Non-pigmented ciliary epithelial cell (primary cell): ENCODE measurements around the gene SRD5A2.
"Not testable (repeated sequence)": the region's sequence is repeated elsewhere in the genome, so short reads cannot be mapped to it uniquely, and the experiment has no call there.

Source experiments
- DNase-seq: peaks from one replicate; pipeline ENCODE4 v3.0.0-alpha.2; 2010; ENCODE audit warnings: low read depth

SRD5A2 gene

DNA sequence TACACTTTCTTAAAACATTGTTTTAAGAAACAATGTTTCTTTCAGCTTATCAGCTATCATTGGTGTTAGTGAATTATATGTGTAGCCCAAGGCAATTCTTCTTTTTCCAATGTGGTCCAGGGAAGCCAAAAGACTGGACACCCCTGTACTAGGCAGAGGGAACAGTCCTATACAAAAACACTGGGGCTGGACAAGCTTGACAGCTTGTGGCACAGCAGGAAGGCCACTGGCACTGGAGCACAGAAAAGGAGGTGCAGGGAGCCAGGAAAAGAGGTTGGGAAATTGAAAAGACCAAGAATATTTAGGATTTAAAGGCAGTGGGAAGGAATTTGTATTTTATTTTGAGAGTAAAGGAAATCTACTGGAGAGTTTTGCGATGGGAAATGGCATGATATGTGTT is 47.7 kb downstream of the SRD5A2 start:
- no peak for DNase-seq

DNA sequence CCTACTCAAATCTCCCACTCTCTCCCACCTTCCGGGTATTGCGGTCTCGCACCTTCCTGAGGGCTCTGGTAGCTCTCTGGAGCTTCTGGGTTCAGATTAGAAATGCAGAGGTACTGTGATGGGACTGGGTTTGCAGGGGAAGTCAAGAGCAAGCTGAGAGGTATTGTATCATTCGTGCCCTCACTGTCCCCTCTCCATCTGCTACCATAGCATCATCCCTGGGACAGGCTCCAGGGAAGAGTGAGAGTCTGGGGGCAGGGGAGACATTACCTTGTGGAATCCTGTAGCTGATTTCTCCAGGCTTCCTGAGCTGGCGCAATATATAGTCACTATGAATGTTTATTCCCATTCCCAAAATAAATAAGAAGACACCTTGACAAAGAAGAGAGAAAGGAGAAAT is 49.6 kb downstream of the SRD5A2 start:
- DNase-seq: no peak

DNA sequence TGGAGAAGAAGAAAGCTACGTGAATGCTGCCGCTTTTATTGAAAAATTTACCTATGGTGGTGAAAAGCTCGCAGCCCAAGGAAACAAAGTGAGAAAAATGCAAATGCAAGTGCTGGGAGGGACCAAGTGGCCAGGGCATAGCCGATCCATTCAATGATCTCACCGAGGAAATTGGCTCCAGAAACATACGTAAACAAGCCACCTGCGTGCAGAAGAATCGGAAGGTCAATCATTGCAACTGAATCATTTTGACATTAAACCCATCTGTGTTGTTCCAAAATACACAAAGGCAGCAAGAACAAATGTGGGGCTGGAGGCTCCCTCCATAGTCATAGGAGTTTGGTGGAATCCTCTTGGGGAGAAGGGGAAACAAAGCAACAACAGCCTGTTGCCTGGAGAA is 51.5 kb downstream of the SRD5A2 start:
- DNase-seq: no peak

DNA sequence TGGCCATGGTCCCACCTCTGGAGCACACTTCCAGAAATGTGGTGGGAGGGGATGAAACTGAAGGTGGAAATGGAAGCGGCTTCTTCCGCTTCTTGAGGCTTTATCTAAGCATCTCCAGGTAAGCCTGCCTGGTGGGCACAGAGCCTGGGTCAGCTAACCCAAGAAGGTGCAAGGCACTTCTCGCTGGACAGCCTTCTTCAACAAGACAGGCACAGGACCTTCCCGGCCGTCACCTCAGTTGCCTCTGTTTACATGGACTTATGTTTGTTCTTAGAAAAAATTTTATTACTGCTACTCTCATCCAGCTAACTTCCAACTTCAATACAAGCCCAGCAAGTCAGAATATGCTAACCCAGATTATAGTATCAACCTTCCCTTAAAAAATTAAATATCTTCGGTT is 51.9 kb downstream of the SRD5A2 start:
- DNase-seq: no peak

DNA sequence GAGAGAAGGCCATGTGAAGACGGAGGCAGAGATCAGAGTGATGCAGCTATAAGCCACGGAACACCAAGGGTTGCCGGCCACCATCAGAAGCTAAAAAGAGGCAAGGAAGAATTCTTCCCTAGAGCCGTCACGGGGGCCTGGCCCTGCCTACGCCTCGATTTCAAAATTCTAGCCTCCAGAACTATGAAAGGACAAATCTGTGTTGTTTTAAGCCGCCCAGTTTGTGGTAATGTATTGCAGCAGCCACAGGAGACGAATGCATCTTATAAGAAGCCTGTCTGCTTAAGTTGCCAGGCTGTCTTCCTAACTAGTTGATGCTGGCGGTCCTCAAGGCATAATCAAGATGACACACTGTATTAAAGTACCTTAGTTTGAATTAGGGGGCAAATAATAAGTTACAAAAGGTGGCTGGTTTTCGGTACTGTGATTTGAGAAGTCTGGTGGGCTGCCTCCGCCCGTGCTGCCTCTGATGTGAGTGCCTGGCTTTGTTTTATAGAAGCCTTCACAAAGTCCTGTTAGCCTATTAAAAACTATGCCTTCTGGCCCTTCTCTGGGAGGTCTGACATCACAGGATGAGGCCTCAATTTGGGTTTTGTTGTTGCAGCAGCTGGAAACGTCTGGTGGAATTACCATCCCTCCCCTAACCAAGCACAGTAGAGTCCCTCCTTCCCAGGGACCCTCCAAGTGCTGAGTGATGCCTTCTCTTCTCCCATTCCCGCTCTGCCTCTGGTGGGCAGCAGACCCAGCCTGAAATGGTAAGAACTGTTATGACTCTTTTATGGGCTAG is 53.6 kb downstream of the SRD5A2 start:
- DNase-seq: no peak

DNA sequence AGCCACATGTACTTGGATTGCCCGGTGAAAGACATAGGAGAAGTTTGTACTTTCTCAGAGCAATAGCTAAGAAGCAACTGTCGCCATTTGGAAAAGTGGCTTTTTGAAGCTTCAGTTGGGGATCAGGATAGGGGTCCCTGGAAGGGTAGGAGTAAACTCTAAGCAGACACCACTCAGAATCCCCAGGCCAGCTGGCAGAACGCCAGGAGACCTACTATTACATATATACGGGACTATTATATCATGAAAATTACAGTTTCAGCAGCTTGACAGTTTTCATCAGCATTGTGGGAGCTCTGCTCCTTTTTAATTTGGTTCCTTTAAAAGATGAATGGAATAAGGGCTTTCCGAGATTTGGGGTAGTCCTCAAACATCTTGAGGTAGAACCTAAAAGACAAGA is 54.9 kb downstream of the SRD5A2 start:
- no peak for DNase-seq

DNA sequence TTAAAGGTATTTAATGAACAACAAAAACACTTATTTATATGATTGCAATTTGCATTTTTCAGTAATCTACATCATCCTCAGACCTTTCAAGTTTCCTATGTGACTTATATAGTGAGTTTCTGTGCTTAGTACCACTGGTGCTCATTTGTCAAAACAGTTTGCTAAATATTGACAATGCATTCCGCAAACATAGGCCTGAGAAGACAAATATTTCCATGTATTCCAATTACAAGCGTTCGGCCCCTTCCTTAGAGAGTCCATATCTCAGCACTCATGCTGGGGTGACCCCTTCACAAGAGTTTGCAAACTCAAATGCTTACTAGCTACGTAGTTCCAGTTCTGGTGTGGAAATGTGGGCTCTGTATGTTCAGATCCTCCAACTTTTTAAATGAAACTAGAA is 56.1 kb downstream of the SRD5A2 start:
- DNase-seq: no peak

DNA sequence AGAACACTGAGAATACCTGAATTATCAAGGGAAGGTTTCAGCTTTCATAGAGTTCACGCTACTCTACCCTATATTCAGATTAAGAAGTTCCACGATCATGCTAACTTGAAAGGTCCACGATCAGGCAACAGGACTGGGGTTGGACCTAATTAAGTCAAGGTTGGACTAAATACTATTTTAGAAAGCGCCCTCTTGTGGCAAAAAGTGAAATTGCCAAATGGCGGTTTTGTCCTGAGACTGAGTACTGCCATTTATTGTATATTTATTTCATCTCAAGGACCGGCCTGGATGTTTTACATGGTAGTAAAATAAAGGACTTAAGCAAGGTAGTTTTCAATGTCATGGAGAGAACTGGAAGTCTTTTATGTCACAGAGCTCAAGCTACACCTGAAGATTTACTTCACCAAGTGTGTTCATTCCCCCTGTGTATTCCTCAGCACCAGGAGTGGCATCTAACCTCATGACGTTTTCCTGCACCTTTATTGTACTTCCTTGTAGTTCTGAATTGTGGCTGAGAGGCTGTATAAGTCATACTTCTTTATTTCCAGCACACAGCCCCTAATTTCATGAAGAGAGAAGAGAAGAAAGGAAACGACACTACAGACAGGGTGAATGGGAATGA is 56.8 kb downstream of the SRD5A2 start:
- DNase-seq: peak; percentile 13

DNA sequence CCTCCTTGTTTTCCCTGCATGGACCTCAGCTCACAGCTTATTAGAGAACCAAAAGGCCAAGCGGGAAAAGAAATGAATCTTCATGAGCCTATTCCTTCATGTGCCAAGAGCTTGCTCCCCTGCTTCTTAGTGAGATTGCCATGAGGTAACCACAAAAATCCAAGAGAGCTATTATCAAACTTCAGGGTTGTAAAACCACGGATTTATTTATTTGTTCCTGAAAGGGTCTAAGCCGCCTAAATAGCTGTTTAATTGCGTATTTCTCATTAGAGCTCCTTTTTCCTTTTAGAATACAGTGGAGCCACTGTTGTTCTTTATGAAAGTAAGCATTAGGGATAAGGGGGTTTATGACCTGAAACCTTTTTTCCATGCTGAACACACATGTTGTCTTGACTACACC is 58.0 kb downstream of the SRD5A2 start:
- DNase-seq: no peak

DNA sequence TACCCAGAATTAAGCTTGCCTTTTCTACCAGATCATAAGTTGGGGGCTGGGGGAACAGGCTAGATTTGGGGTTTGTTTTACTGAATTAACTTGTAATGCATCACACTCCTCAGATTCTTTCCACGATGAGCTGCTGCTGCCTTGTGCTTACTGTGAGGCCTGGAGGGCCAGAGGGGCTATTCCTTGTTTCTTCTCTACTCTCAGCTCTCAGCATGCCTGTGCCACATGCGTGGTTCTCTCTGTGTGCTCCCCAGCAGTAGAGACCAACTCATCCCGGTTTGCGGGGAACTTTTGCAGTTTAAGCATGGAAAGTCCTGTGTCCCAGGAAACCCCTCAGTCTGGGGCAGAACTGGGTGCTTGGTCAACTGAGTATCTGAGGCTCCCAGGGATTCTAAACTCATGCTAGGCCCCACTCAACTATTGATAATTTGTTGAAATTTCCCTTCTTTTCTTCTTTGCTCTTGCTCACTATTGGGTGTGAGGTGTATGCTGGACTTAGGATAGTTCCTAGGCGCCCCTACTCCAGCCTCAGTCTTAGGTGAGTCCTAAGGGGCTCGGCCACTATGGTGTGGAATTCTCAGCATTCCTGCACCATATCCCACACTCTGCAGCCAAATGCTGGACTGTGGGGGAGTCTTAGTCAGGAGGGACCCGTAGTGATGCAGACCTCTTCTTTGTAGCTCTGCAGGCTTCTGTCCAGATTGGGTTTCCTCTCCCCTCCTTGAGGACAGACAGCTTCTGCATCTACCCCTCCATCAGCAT is 63.1 kb downstream of the SRD5A2 start:
- DNase-seq: no peak

DNA sequence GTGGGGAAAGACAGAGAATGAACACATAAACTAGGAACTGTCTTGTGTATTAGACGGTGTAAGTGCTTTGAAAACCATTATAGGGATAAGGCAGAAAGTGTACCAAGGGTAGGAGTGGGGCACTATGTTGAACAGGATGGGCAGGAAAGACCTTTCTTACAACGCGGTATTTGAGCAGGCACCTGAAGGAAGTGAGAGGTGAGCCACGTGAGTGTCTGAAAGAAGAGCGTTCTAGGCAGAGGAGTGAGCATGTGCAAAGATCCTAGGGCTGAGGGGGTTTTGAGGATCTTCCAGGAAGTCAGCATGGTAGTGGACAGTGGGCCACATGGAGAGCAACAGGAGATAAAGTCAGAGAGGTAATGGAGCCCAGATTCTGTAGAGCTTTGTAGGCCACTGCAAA is 65.2 kb downstream of the SRD5A2 start:
- DNase-seq: no peak

DNA sequence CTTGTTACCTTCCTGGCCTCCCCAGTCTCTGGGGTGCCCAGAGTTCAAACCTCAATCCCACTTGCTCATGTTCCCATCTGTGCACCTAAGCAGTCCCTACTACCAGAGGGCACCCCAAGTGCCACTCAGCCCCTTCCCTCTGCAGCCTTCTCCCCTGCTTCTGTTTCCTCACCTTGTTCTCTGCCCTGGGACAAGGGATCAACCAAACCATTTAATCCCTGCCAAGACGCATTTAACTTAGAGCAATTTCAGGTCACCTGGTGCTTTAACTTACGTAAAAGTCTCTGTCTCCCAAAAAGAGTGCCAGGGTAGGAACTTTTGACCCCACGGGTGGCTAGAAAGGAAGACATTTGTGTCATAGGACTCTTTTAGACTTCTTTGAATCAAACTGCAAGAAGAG is 67.2 kb downstream of the SRD5A2 start:
- DNase-seq: no peak

DNA sequence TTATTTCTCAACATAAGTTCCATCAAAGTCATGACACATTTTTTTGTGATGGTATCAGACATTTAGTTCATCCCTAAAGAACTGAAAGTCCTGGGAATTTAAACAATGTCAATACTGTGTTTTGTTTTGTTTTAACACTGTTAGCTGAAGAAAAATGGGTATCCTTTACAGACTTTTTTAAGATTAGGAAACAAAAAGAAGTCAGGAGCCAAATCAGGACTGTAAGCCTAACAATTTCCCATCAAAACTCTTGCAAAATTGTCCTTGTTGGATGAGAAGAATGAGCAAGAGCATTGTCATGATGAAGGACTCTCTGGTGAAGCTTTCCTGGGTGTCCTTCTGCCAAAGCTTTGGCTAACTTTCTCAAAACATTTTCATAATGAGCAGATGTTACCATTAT is 69.4 kb downstream of the SRD5A2 start:
- DNase-seq: no peak

DNA sequence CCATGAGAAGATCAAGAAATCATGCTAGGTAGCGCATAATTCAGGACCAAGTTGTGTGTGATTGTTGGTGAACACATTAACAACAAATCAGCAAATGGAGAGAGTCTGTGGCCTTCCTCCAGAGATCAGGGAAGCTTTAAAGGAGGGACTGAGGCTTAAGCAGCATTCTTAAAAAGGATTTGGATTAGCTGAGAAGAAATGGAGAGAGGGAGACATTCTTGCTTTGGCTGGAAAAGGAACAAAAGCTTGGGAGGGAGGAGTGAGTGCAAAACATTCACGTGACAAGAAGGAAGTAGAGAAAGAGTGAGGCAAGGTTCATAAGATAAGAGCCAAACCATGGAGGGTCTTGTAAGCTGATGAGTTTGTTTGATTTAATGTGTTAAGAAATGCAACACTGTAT is 75.6 kb downstream of the SRD5A2 start:
- DNase-seq: no peak

DNA sequence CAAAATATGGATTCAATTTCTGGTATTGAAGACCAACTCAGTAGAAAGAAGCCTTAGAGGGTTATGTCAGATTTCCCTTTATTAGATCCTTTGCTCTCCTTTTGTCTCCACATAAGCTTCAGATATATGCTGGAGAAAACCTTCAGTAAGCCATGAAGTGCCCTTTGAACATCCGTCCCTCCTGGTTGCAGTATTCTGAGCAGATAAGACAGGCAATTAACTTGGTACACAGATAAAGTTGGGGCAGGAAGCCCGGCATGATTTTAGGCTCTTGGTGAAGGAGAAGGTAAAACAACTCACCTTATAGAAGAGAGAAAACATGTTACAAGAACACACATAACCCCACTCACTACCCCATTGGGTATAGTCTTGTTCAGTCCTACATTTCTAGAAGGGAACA is 76.4 kb downstream of the SRD5A2 start:
- no peak for DNase-seq

DNA sequence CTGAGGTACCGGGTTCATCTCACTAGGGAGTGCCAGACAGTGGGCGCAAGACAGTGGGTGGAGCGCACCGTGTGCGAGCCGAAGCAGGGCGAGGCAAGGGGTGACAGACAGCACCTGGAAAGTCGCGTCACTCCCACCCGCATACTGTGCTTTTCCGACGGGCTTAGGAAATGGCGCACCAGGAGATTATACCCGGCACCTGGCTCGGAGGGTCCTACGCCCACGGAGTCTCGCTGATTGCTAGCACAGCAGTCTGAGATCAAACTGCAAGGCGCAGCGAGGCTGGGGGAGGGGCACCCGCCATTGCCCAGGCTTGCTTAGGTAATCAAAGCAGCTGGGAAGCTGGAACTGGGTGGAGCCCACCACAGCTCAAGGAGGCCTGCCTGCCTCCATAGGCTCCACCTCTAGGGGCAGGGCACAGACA is 84.3 kb downstream of the SRD5A2 start:
- not testable (repeated sequence) for DNase-seq

DNA sequence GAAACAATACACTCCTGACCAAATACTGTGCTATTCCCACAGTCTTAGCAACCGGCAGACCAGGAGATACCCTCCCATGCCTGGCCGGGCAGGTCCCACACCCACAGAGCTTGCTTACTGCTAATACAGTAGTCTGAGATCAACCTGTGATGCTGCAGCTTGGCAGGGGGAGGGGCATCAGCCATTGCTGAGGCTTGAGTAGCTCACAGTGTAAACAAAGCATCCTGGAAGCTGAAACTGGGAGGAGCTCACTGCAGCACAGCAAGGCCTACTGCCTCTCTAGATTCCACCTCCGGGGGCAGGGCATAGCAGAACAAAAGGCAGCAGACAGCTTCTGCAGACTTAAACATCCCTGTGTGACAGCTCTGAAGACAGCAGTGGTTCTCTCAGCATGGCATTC is 91.4 kb downstream of the SRD5A2 start:
- peak; percentile 44 for DNase-seq

DNA sequence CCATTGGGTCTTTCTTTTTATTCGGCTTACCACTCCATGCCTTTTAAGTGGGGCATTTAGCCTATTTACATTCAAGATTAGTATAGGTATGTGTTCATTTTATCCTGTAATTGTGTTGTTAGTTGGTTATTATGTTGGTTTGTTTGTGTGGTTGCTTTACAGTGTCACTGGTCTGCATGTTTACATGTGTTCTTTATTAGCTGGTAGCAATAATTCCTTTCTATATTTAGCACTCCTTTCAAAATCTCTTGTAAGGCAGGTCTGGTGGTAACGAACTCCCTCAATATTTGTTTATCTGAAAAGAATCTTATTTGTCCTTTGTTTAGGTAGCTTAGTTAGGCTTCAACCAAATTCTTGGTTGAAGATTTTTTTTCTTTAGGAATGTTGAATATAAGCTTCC is 97.5 kb downstream of the SRD5A2 start:
- DNase-seq: no peak

DNA sequence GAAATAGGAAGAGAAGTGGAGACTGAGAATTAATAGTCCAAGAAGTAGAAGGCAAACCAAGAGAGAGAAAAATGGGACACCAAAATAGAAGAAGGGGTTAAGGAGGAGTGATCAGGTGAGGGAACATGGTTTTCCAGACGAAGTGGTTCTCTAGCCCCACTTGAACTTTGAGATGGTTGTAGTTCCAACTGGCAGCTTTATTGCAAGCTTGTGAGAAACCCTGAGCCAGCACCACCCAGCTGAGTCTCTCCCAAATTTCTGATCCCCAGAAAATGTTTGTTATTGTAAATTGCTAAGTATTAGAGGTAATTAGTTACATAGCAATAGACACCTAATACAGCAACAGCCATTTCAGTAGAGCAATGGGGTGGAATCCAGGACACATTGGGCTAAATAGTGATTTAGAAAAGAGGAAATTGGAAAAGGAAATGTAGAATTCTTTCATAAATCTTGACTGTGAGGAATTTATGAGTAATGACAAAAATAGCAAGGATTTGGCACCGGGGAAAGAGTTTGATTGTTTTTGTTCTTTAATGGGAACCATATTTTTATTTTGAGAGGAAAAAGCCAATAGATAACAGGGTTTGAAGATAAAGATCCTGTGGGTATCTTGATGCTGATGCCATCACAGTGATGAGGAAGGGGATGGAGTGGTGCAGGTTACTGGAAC is 104.1 kb downstream of the SRD5A2 start:
- peak; percentile 8 for DNase-seq

DNA sequence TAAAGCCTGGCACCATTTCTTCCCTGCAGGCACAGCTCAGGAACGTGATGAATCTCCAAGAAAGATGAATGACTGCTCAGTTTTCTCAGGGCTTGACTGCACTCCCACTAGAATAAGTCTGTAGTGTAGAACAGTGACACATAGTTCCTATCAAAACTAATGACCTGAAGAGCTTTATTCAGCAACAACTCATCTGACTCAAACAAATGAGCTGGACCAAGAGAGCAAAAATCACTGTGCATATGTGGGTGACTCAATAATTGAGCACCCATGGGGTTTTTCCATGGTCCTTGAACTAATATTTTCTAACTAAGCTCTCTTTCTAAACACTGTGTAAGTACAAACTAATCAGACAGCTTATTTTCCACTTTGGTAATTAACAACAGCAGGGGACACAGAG is 105.0 kb downstream of the SRD5A2 start:
- peak; percentile 60 for DNase-seq

DNA sequence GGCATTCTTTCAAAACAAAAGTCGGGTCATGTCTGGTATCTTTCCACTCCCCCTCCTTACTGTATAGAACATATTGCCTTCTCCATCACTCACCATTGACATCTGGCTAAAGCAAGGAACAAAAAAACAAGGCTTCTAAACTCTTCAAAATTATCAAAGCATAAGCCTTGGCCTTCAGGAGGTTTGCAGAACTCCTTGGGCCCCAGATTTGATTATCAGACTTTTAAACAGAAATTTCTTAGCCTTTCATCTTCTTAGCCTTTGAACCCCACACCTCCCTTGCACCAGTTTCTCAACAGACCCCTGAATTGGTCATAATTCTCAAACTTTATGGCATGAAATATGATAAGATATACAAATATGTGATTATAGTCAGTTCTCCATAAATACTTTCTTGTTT is 106.4 kb downstream of the SRD5A2 start:
- DNase-seq: no peak
